NCI-H2171 treated with DMSO at 0.1 percent for 48 hours (cell line): Measurements from ENCODE around the gene FA2H.
"Not testable (repeated sequence)": the region's sequence is repeated elsewhere in the genome, so short reads cannot be mapped to it uniquely, and the experiment has no call there.

ENCODE experiments used
- DNase-seq: peaks from one replicate; lab custom pipeline; 2025; lab: John Stamatoyannopoulos, UW

Gene FA2H

DNA sequence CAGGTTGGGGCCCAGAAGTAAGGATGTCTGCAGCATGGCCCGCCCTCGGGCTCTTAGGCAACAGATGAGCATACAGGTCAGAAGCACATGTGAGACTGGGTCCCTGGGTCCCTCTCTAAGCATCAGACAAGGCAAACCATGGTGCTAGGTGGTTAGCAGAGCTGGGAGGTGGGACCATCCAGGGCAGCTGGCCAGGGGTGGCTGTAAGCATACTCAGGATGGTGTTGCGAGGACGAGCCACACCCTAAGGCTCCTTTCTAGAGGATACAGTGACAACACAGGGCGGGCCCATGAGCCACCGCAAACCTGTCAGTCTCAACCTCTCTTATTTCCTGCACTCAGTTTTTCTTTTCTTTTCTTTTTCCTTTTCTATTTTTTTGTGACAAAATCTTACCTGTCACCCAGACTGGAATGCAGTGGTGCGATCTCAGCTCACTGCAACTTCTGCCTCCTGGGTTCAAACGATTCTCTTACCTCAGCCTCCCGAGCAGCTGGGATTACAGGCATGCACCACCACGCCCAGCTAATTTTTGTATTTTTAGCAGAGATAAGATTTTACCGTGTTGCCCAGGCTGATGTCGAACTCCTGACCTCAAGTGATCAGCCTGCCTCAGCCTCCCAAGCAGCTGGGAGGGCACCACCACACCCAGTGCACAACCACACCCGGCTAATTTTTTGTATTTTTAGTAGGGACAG is 3.6 kb downstream of the FA2H start:
- DNase-seq = no peak

DNA sequence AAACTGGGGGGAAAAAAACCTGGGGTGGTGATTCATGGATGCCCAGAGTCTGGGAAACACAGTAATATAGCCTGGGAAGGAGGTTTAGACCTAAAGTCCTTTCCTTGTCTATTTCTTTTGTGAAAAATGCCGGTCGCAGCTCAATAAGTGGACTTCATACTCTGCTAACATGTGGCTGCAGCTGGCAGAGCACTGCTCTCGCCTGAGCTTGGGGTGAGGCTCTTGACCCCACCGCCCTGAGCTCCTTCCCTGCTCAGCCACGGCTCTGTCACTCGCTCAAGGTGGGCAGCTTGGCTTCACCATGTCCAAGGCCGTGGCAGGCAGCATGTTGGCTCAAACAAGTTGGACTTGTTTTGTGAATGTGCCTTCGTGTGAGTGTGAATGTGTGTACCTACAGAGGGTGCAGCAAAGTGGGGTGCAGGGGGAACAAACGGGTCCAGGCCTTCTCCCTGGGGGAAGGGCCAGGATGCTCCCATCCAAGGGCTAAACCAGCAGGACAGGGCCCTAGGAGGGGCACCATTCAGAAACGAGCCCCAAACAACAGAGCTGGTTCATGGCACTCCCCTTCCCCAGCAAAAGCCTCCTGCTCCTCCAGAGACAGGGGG is 4.9 kb downstream of the FA2H start:
- DNase-seq = no peak

DNA sequence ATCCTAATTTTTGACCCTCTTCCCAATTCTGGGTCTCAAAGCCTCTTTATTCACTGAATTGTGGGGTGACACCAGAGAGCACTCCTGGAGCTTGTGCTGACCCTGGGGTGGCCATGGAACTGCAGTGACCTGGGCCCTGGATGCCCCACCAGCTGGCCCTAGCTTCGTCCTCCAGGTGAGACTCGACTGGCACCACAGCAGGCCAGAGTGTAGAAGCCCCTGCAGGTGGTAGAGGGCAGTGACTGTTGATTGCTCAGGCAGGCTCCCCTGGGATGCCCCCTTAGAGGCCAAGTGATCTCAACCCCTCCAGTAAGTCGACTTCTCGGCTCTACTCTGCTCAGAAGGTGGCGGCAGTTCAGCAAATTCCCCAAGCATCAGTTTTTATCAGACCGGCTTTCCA is 6.4 kb downstream of the FA2H start:
- no peak for DNase-seq

DNA sequence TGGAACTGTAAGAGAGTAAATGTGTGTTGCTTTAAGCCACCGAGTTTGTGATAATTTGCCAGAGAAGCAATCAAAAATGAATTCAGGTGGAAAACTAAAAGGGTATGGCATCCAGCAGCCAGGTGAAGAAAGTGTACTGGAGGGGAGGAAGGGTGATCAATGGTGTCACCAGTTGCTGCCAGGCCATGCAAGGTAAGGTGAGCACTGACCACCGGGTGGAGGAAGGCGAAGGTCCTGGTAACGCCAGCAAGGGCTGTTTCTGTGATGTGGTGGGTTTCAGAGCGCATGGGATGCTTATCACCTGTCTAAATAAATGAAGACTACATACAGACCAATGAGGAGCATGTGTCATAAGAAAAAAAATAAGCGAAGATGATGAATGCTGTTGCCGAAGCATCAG is 6.9 kb downstream of the FA2H start:
- DNase-seq = no peak

DNA sequence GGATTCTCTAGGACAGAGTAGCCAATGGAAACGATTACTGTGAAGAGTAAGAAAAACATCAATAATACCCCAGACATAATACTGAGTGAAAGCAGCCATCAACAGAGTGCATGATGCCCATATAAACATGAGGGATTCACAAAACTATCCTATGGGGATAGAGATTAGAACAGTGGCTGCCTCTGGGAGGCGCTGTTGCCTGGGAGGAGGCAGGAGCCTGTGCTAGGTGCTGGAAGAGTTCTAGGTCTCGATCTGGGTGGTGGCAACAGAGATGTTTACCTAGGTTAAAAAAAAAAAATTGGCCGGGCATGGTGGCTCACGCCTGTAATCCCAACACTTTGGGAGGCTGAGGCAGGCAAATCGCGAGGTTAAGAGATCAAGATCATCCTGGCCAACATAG is 7.9 kb downstream of the FA2H start:
- DNase-seq = no peak

DNA sequence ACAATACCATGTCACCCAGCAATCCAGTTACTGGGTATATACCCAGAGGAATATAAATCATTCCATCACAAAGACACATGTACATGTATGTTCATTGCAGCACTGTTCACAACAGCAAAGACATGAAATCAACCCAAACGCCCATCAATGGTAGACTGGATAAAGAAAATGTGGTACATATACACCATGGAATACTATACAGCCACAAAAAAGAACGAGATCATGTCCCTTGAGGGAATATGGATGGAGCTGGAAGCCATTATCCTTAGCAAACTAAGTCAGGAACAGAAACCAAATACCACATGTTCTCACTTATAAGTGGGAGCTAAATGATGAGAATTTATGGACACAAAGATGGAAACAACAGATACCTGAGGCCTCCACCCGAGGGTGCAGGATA is 10.4 kb downstream of the FA2H start:
- not testable (repeated sequence) for DNase-seq

DNA sequence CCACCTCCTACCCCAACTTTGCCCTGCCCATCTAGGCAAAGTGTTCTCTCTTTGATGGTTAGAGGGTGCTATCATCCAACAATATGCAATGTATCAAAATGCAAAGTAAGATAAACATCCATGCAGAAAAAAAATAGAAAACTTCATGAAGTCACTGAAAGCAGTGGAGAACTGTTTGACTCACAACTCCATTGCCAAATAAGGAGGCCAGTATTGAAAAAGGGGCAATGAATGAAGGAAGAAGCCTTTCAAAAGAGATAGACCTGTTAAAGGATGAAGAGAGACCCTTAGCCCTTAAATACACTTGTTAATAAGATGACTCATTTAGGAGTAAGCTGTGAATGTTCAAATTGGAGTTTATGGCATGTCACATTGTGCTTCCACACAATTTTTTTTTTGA is 13.0 kb downstream of the FA2H start:
- no peak for DNase-seq

DNA sequence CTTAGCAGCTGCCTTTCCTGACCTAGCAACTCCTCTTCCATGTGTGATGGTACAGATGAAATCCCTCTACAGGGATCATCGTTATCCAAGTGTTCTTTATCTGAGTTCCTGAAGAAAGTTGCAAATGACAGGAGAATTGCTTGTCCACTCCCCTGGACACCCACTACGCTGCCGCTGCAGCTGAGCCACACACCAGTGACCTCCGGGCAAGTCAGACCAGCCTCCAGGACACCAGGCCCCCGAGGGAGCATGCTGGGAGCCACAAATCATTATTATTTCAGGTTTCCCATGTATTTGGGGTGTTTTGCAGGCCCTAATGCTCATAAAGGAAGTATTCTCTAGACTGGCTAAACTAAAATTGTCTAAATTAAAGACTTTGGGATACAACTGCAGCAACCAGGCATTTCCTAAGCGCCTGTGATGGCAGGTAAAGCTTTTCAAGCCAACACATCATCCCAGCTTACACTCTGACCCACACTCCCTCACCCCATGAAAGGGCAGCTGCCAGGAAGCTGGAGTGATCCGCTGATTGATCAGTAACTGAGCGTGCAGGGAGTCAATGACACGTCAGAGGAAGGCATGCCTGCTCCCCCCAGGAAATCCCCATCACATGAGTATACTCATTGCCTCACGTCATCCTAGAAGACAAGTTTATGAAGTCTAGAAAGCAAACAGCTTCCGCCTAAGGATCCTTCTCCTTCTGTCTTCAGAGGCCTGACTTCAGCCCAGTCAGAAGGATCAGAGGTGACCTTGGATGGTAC is 14.4 kb downstream of the FA2H start:
- no peak for DNase-seq

DNA sequence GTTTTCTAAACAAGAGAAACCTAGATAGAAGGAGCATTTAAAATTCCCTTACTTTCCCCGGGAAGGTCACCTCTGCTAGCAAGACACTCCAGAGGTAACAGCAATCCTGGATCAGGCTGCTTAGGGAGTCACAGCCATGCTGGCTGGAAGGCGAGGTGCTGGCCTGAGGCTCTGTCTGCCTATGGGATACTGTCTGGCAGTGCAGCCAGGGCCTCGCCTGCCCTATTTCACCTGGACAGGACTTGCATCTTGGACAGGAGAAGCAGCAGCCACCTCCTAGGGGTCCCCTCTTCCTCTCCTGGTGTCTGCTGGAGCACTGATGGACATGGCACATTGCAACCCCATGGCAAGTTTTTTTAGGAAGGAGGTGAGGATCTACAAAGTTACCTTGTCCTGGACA is 15.1 kb downstream of the FA2H start:
- no peak for DNase-seq

DNA sequence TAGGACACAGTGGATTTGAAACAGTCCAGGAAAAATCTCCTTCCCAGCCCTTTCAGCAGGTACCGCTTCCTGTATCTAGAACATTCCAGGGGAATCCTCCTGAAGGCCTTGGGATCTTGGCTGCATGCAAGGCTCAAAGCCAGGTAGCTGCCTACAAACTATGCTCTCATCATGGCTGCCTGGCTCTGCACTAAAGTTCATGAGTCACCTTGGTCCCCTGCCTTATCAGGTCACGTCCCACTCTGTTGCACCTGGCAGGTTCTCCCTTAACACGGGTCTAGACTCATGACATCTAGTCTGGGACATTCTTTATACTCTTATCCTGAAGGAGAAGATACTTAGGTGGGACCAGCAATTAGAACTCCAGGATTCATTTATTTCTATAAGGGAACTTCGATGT is 15.8 kb downstream of the FA2H start:
- no peak for DNase-seq

DNA sequence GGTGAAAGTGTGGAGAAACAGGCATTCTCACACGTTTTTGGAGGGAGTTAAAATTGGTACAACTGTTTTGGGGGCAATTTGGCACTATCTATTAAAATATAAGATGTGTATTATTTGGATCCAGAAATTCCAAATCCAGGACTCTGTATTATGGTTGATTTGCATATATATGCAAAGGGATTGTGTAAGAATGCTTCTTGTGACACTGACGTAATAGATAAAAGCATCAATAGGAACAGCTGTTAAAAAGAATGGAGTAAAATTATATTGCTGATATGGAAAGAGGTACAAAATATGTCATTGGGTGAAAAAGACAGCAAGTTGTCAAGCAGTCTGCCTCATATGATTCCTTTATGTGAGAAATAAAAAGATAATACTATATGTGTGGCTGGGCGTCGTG is 17.3 kb downstream of the FA2H start:
- no peak for DNase-seq

DNA sequence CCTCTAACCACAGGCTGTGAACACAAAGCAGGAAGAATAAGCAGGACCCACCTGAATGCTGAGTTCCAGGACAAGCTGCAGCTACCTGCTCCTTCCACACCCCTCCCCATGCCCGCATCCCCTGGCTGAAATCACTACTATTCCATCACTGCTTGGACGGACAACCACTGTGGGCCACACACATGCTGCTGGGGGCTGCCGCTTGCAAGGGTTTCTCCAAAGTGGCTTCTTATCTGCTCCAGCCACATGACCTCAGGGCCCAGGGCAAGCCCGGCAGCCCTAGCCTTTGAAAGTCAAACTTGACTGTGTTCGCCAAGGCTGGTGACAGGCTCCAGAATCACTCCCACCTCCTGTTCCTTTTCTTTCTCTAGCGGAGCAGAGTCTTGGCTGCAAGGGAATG is 18.4 kb downstream of the FA2H start:
- no peak for DNase-seq

DNA sequence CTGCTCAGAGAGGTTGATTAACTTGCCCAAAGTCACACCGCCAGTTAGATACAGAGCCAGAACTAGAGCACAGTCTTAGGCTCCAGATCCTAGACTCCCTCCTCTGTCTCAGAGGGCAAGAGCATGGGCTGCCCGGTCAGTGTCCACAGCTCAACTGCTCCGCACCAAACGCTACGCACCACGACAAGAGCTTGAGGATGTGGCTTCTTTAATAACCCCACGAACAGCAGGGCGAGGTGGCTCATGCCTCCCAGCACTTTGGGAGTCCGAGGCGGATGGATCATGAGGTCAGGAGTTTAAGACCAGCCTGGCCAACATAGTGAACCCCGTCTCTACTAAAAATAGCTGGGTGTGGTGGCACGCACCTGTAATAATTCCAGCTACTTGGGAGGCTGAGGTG is 21.4 kb downstream of the FA2H start:
- DNase-seq = no peak

DNA sequence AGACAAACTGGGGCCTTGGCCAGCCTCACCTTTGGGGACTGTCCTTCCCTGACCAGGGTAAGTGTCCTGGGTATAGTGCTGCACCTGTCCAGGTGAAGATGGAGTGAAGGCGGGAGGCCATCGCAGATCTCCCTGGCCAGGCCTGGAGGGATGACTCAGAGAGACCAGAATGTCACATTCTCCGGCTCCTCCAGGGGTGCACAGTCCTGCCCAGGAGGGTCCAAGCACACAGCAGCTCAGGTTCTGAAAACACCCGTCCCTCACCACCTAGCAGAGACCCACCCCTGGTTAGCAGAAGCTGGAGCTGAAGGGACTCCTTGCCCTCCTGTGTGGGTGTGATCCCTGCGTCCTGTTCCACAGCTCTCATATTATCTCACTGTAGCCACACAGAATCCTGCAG is 21.9 kb downstream of the FA2H start:
- no peak for DNase-seq

DNA sequence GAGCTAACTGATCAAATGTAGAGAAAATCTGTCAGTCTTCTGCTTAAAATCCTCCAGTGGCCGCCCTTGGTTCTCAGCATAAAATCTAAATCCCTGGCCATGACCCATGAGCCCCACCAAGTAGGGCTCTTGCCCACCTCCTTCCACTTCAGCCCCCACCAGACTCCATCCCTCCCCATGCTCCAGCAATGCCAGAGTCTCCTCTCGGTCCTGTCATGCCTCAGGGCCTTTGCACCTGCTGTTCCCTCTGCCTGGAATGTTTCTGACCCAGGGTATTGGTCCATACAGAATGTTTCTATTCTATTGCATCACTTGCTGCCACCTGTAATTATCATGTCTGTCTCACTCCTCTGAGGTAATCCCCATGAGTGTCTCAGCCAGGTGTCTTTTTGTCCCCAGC is 22.4 kb downstream of the FA2H start:
- DNase-seq = no peak

DNA sequence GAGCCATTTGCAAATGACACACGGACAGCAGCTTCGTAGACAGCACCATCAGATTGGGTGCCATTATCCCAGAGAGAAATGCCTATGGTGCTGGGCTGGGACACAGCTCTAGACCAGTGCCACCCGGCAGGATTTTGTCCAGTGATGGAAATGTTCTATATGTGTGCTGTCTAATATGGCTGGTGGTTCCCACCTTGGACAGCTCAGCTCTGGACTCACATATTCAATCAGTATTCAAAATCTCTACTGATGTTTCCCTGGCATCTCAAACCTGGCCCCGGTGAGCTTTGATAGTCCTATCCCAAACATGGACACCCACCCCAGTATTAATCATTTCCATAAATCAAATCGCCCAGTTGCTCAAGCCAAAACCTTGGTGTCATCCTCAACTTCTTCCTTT is 23.0 kb downstream of the FA2H start:
- DNase-seq = no peak

DNA sequence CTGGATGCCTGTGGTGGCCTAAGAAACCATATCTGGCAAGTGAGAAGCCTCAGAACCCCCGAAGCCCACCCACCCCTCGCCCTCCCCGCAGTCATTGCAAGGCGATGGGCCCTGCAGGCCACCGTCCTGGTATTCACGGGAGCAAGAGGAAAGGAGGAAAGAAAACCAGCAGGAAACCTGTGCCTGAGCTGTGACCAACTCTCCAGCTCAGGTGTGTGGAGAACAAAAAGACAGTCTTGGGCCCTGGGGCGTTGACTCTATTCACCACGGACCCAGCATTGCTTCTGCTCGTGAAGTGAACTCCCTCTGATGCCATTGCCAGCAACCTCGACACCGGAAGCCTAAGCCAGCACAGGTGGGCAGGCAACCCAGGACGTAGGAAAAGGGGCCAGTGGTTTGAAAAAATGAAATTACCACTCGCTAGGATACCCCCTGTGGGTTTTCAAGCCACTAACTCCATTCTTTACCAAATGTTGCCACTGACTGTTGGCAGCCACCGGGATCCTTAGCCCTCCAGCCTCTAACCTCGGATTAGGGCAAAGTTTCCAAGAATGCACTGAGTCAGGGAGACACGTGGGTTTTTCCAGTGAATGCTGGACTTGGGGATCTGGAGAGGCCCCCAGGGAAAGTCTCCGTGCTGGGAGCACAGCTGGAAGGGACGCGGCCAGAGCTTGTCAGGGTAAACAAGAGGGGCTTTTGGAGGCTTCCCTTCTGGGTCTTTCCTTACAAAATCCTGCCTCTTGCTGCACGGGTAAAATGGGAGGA is 25.1 kb downstream of the FA2H start:
- DNase-seq = no peak

DNA sequence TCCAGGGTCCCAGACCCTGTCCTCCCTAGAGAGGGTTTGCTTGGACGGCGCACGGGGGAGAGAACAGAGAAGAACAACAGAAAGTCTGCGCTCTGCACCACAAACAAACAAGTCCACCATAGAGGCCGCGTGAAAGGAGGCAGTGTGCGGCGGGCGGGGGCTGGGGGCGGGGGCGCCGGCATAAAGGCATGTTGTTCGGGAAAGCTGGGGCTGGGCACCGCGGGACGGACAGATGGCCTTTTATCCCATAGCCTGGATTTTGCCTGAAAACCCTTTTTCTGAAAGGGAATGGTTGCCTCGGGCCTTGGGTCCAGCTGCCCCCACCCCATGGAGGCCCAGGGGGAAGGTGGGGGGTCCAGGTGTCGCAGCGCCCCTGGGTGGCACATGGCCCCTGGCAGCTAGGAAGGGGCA is 26.0 kb downstream of the FA2H start:
- DNase-seq = no peak

DNA sequence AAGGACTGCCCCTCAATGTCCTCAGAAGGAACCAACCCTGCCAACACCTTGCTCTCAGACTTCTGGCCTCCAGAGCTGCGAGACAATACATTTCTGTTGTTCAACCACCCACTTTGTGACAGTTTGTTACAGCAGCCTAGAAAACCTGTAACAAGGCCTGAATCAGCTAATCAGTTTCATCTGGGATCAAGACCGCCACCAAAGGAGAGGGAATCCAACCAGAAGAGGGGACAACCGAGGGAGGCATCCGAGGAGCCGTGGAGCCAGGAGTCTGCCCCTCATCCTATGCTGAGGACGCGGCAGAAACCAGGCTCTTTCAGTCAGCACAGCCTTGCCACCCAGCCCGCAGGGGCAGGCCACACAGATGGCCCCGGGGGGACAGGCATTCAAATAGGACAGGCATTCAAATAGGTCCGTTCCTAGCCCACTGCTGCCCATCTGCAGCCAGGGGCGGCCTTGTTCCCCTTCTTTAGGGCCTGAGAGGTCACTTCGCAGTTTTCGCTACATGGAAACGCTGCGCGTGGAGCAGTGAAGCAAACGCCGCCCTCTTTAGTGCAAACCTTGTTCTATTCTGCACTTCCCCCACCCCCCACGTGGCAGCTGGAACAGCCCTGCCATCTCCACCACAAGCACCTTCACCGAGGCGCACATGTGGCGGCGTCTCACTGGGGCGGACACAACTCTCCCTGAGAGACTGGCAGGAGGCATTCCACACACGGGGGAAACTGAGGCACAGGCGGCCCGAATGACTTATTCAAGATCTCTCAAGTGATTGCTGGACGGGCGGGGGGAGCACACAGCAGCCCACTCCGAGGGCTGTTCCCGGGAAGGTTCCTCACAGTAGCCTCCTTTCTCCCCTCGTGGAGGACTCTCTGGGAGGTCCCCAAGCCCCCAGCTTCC is 26.7 kb downstream of the FA2H start:
- DNase-seq = no peak

DNA sequence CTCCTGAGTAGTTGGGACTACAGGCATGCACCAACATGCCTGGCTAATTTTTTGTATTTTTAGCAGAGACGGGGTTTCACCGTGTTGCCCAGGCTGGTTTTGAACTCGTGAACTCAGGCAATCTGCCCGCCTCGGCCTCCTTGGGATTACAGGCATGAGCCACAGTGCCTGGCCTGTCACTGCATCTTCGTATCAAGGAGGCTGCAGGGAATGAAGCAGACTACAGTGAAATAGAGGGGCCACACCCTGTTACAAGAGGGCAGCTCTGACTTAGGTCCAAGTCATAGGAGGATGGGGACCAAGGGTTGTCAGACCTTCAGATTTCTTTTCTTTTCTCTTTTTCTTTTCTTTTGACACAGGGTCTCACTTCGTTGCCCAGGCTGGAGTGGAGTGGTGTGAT is 28.7 kb downstream of the FA2H start:
- no peak for DNase-seq

DNA sequence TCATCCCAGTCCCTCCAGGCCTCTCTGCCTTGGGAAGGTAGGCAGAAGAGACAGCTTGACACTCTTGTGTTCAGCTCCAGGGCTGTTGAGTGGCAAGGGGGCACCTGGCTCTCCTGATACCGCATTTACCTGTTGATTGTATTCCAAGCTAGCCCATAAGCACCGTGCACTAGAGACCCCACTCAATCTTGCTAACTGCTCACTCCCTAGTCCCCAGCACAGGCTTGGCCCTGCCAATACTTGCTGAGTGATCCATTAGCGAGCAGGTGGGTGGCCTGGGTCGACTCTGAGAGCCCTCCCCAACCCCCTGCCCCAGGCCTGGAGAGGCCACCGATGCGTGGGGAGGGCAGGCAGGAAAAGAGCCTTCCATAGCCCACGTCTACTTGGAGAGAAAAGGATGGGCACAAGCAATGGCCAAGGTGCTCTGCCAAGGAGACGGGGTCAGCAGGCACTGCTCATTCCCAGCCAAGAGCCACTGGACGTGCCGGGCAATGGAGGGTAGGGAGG is 29.5 kb downstream of the FA2H start:
- DNase-seq = no peak

DNA sequence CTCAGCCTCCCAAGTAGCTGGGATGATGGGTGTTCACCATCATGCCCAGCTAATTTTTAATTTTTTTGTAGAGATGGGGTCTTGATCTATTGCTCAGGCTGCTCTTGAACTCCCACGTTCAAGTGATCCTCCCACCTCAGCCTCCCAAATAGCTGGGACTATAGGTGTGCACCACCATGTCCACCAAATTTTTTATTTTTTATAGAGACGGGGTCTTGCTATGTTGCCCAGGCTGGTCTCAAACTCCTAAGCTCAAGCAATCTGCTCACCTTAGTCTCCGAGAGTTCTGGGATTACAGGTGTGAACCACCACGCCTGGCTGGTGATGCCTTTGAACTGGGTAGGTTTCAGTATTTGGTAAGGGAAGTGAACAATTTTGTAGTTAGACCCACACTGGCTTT is 30.1 kb downstream of the FA2H start:
- DNase-seq = no peak
